Measurements from ENCODE around the gene PRKD1. TPM values are rescaled to one million over a fixed set of nuclear protein-coding genes. Genes with fewer than 3 reads are reported as not detected.

The PRKD1 gene
- total RNA-seq, 1 experiment from 2014 or later = not detected

DNA sequence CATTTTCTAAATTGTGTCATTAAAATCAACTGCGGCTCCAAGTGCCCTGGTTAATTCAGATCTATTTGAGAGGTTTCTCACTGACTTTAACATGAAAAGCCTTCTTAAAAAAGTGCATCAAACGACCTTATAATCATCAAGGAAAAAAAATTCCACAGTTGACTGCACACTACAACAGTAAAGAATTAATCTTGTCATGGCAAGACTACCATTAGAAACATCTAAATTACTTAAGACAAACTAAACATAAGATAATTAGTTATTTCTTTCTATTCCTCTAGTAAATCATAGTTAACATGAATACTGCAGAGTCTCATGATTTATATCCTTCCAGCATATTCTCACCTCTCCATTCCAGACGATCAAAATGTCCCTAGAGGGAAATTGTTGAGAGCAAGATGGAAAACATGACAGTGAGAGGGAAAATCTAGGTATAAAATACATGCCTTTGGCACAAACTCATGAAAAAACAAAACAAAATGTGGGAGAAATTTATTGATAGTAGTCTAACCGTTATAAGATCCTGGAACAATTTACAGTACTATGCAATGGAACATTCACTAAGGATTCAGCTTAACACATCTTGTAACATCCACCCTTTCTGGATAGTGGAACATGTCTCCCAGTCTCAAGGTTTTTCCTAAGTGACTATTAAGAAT is 112.5 kb downstream of the PRKD1 start:
- Histone ChIP-seq H3K4me2 (ENCODE audit: low read length) (no peak overlapping the region), H3K9me3 (ENCODE audit: control insufficient read depth in 1 of 2, insufficient read depth in 1 of 2, low read depth in 1 of 2, low read length in 2 of 2) (peaks cover 17 to 28% of the 10 kb centered on the region in 2 experiments; a peak in 2 of 4 replicates), H3K27me3 (ENCODE audit: insufficient read depth, low read length) (no peaks in the 10 kb centered on the region), H2AFZ (ENCODE audit: low read depth, low read length, poor library complexity, severe bottlenecking) (no peak overlapping the region), H3K4me1 (ENCODE audit: control insufficient read depth in 1 of 2, insufficient read depth in 2 of 2, low read length in 2 of 2) (no peaks in the 10 kb centered on the region), H3K79me2 (ENCODE audit: insufficient read depth, low read length) (no peaks in the 10 kb centered on the region), H4K20me1 (ENCODE audit: insufficient read depth) (no peaks in the 10 kb centered on the region), H3K9me2 (ENCODE audit: insufficient read depth) (no peaks in the 10 kb centered on the region), H3K9ac (ENCODE audit: low read length) (no peak overlapping the region), H3K27ac (ENCODE audit: low read depth, low read length) (no peak overlapping the region), H3K36me3 (ENCODE audit: control insufficient read depth in 1 of 2, insufficient read depth in 2 of 2, low read length in 2 of 2) (no peaks in the 10 kb centered on the region), H3K4me3 (replicated peaks in 1 of 2; ENCODE audit: low read depth in 1 of 2, low read length in 2 of 2) (no peak overlapping the region)
- ATAC-seq (no peak), DNase-seq (ENCODE audit: low read depth, low spot score) (no peak)
- CTCF ChIA-PET = no interaction called here
- TF ChIP-seq, protein P1, sequence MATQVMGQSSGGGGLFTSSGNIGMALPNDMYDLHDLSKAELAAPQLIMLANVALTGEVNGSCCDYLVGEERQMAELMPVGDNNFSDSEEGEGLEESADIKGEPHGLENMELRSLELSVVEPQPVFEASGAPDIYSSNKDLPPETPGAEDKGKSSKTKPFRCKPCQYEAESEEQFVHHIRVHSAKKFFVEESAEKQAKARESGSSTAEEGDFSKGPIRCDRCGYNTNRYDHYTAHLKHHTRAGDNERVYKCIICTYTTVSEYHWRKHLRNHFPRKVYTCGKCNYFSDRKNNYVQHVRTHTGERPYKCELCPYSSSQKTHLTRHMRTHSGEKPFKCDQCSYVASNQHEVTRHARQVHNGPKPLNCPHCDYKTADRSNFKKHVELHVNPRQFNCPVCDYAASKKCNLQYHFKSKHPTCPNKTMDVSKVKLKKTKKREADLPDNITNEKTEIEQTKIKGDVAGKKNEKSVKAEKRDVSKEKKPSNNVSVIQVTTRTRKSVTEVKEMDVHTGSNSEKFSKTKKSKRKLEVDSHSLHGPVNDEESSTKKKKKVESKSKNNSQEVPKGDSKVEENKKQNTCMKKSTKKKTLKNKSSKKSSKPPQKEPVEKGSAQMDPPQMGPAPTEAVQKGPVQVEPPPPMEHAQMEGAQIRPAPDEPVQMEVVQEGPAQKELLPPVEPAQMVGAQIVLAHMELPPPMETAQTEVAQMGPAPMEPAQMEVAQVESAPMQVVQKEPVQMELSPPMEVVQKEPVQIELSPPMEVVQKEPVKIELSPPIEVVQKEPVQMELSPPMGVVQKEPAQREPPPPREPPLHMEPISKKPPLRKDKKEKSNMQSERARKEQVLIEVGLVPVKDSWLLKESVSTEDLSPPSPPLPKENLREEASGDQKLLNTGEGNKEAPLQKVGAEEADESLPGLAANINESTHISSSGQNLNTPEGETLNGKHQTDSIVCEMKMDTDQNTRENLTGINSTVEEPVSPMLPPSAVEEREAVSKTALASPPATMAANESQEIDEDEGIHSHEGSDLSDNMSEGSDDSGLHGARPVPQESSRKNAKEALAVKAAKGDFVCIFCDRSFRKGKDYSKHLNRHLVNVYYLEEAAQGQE (IDR thresholded peaks at IDR 0.05; ENCODE audit: low read depth) = no peak
- no peak for TF ChIP-seq YY1 (IDR thresholded peaks at IDR 0.05; ENCODE audit: extremely low read depth, insufficient replicate concordance, low read depth, low read length)
- TF ChIP-seq, protein P2, sequence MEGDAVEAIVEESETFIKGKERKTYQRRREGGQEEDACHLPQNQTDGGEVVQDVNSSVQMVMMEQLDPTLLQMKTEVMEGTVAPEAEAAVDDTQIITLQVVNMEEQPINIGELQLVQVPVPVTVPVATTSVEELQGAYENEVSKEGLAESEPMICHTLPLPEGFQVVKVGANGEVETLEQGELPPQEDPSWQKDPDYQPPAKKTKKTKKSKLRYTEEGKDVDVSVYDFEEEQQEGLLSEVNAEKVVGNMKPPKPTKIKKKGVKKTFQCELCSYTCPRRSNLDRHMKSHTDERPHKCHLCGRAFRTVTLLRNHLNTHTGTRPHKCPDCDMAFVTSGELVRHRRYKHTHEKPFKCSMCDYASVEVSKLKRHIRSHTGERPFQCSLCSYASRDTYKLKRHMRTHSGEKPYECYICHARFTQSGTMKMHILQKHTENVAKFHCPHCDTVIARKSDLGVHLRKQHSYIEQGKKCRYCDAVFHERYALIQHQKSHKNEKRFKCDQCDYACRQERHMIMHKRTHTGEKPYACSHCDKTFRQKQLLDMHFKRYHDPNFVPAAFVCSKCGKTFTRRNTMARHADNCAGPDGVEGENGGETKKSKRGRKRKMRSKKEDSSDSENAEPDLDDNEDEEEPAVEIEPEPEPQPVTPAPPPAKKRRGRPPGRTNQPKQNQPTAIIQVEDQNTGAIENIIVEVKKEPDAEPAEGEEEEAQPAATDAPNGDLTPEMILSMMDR (IDR thresholded peaks at IDR 0.05 in 2 of 3, conservative IDR thresholded peaks at IDR 0.05 in 1 of 3; ENCODE audit: borderline replicate concordance in 1 of 3, insufficient read depth in 1 of 3, low read depth in 2 of 3, low read length in 2 of 3) = no peak
- no peak for TF ChIP-seq CBX3 (IDR thresholded peaks at IDR 0.05; ENCODE audit: low read depth)
- intact Hi-C loops (cut with micrococcal nuclease) = no loop called here
- no TSS peak for BruUV-seq (replicated peaks)
- POLR2A ChIA-PET = no interaction called here
- RAD21 ChIA-PET (ENCODE audit: low non-redundant PET in 1 of 2, low total read pairs in 2 of 2, uncharacterized antibody in 2 of 2, unreplicated experiment in 2 of 2) = no interaction called here

Measured in HCT116 (cell line).